IPS DF 4.7 (cell line): ENCODE results near the gene PIGU.
"Not testable (repeated sequence)": the region's sequence is repeated elsewhere in the genome, so short reads cannot be mapped to it uniquely, and the experiment has no call there.

ENCODE experiments used
- DNase-seq: peaks from one replicate; pipeline ENCODE4 v3.0.0-alpha.2; 2013; ENCODE audit warnings: low spot score; ENCODE audit errors: extremely low read depth

The PIGU gene, protein sequence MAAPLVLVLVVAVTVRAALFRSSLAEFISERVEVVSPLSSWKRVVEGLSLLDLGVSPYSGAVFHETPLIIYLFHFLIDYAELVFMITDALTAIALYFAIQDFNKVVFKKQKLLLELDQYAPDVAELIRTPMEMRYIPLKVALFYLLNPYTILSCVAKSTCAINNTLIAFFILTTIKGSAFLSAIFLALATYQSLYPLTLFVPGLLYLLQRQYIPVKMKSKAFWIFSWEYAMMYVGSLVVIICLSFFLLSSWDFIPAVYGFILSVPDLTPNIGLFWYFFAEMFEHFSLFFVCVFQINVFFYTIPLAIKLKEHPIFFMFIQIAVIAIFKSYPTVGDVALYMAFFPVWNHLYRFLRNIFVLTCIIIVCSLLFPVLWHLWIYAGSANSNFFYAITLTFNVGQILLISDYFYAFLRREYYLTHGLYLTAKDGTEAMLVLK

GRCh38 chr20:34676642-34677373, at the start of gene PIGU:
TSS of gene PIGU (minus strand) at chr20:34677092. CDS start at chr20:34677085, 7 bp downstream.
- peak; percentile 82 for DNase-seq

DNA sequence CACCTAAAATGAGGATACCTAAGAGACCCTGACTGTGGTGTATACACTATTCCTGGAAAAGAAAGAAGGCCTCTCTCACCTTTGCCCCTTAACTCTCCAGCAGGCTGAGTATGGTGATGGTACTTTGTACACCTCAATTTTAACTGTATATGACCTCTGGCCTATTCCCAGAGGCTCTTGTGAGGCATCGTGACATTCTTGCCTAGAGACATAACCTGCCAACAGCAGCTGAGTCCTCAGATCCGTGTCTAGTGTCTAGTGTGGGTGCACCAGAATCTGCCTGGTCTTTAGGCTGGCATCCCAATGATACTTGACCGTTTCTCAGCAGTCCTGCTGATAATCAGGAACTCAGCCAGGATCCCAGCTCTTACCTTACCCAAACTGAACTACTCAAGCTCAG, 47.3 kb upstream of the PIGU start:
- DNase-seq, result no peak

DNA sequence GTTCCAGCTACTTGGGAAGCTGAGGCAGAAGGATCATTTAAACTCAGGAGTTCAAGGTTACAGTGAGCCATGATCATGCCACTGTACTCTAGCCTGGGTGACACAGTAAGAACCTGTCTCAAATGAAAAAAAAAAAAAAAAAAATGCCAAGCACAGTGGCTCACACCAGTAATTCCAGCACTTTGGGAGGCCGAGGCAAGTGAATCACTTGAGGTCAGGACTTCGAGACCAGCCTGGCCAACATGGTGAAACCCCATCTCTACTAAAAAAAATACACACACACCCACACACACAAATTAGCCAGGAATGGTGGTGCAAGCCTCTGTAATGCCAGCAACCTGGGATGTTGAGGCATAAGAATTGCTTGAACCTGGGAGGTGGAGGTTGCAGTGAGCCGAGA, 45.7 kb upstream of the PIGU start:
- not testable (repeated sequence) for DNase-seq

DNA sequence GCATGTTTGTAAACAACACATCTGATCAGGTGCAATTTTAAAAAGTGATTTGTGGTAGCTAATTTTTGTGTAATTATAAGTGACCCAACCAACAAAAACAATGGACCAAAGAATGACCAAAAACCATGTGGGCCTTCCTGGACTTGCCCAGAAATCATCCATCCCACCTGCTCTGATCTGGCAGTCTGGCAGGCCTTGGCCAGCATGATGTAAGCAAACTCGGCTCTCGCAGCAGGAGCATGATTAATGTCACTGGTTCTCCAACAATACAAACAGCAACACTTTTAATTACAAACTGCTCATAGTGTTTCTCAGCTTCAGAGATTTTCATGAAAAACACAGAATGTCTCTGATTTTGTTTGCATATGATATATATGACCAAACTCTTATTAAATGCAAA, 43.4 kb upstream of the PIGU start:
- no peak for DNase-seq

GRCh38 chr20:34719242-34720017, 42.5 kb upstream of the PIGU start:
- DNase-seq, result not testable (repeated sequence)

DNA sequence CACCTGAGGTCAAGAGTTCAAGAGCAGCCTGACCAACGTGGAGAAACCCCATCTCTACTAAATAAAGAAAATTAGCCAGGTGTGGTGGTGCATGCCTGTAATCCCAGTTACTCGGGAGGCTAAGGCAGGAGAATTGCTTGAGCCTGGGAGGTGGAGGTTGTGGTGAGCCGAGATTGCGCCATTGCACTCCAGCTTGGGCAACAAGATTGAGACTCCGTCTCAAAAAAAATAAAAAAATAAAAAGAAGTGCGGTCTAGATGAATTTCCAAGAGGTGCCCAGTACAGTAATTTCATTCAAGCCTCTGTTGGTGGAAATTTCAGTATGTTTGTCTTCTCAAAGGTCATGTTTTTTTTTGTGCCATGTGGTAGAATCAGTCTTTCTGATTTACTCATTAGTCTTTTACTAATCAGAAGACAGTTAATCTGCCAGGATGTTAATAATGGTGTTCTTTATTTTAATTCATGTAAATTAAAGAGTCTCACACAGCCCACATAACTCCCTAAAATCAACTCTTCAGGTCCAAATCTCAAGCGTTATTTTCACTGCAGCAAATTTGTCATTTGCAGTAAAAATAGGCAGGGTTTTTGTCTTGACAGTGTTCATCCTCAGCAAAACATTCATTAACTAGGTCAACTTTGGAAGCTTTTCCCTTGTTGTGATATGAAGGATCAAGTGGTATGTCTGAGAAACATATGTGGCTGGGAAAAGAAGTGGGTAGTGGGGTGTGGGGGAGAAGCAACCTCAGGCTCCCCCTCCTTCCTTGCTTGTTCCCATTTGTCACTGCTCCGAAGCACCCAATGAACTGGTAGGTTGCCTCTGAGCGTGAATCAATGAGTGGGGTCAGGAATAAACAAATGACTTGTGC, 40.6 kb upstream of the PIGU start:
- DNase-seq, result no peak

DNA sequence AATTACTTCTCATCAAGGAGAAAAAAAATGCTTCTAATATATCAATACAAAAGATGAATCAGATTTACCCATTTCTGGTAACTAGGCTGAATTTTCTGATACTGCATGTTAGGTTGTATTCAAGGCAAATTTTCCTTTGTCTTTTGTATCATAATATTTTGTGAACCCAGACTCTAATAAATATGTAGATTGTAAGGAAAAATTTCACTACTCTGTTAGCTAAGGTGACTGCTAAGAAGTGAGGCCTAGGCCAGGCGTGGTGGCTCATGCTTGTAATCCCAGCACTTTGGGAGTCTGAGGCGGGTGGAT, 40.0 kb upstream of the PIGU start:
- DNase-seq, result no peak

- DNase-seq, result no peak
These were observed 38.5 kb upstream of the PIGU start for GRCh38 chr20:34715384-34715783.

DNA sequence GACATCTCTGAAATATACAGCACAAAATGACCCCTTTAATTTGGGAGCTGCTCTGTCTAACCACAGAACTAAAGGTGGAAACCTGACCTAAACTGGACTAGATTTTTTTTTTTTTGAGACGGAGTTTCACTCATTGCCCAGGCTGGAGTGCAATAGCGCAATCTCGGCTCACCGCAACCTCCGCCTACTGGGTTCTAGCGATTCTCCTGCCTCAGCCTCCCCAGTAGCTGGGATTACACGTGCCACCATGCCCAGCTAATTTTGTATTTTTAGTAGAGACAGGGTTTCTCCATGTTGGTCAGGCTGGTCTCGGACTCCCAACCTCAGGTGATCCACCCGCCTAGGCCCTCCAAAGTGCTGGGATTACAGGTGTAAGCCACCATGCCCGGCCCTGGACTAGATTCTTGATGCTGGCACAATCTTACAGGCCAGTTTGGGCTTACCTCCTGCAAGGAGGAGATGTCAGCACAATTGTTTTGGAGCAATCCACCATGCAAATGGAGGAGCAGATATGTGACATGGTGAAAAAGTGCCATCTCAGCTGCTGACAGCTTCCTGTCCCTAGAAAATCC, 37.1 kb upstream of the PIGU start:
- not testable (repeated sequence) for DNase-seq

DNA sequence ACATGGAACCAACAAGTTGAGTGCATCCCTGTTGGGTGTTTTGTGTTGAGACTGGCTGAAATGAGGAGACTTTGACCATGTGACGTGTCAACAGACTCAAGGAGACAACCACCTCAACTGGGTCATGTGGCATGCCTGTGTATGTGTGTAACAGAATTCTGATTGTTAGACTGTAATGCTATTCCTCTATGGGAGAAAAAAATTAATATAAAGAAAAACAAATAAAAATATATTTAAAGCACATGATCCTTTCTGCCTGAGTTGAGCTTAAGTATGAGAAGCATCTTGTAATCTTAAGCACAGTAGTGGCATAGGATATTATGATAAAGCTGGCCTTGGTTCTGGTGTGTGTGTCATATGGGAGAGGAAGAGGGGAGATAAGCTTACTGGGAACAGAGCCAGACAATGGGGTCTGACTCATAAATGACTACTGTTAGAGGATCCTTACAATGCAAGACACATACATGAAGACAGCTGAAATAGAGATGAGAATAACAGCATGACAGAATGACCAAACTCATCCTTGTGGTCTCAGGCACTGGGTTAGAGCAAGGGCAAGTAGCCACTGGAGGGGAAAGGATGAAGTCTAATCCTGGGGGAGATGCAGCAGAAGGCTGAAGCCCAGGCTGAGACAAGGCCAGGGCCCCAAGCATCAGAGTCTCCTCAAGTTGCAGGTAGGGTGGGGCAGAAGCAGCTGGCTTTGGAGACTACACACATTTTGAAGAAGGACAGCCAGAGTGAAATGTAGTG, 36.5 kb upstream of the PIGU start:
- no peak for DNase-seq

DNA sequence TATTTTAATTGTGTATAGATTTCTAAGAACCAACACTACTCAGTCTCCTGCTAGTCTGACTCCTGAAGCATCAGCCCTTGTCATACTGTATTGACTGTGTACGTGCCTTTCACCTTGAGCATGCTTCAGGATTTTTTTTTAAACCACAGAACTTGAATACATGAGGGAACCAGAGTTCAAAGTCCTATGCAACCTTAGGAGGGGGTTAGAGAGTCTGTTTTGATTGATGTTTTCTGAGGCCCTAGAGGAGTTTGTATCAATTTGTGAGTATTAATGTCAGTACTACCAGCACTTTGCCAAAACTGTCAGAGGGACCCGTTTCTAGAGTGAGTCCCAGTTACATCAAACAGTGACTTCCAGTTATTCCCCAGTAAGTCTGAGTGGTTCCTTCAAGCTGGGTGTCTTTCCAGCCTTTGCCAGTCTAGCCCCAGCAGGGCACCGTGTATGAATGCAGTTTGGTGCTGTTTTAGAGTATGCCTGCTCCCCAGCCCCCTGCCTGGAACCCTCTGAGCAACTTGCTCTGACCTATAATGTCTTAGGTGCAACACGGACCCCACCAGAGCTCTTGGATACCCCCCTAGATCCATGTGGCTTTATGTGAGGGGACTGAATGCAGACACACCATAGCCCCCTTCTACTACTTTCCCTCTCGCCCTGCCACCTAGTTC, 35.8 kb upstream of the PIGU start:
- DNase-seq, result no peak

DNA sequence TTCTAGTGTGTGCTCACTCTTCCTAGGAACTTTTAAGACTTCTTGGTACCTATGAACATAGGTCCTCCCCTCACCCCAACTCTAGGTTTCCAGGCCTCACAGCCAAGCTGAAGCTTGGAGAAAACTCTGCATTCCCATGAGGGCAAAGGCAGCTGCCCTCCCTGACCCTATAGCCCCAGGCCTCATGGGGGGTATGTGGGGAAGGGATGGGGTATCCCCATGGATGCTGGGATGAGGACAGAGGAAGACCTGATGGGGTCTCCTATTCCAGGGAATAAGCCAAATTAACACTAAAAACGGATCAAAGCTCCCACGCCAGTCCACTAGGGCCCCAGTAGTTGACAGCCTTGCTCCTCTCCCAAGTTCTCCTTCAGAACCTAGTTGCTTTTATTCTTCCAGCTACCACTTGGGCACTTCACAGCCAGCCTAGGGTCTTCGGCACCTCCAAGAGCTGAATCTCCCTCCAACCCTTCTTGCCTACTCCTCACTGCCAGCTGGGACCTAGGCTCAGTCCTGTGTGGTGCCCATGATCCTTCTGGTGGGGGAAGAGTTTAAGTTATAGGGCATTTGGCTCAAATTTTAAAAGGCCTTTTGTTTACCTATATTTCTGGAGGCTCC, 35.0 kb upstream of the PIGU start:
- DNase-seq, result no peak

GRCh38 chr20:34710861-34711574, 34.1 kb upstream of the PIGU start:
- no peak for DNase-seq

GRCh38 chr20:34710568-34710839, 33.6 kb upstream of the PIGU start:
- DNase-seq, result no peak

- DNase-seq, result no peak
These were observed 33.1 kb upstream of the PIGU start for GRCh38 chr20:34709831-34710567.

GRCh38 chr20:34709044-34709830, 32.3 kb upstream of the PIGU start:
- DNase-seq, result no peak

GRCh38 chr20:34708621-34709043, 31.7 kb upstream of the PIGU start:
- no peak for DNase-seq
